ENCODE data around the gene MGMT.

- no peak for TF ChIP-seq CBFB (CRISPR knock-in tag; IDR thresholded peaks at IDR 0.05)
- no peak for TF ChIP-seq MAFK (IDR thresholded peaks at IDR 0.05; ENCODE audit: low read length)
- TF ChIP-seq EZH2 (IDR thresholded peaks at IDR 0.05; ENCODE audit: borderline replicate concordance, low read depth, low read length): no peak
- TF ChIP-seq RFX5 (IDR thresholded peaks at IDR 0.05; ENCODE audit: low read depth, low read length): no peak
- TF ChIP-seq, protein P1, sequence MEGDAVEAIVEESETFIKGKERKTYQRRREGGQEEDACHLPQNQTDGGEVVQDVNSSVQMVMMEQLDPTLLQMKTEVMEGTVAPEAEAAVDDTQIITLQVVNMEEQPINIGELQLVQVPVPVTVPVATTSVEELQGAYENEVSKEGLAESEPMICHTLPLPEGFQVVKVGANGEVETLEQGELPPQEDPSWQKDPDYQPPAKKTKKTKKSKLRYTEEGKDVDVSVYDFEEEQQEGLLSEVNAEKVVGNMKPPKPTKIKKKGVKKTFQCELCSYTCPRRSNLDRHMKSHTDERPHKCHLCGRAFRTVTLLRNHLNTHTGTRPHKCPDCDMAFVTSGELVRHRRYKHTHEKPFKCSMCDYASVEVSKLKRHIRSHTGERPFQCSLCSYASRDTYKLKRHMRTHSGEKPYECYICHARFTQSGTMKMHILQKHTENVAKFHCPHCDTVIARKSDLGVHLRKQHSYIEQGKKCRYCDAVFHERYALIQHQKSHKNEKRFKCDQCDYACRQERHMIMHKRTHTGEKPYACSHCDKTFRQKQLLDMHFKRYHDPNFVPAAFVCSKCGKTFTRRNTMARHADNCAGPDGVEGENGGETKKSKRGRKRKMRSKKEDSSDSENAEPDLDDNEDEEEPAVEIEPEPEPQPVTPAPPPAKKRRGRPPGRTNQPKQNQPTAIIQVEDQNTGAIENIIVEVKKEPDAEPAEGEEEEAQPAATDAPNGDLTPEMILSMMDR (IDR thresholded peaks at IDR 0.05 in 2 of 3, conservative IDR thresholded peaks at IDR 0.05 in 1 of 3; ENCODE audit: insufficient read depth in 2 of 3, low read depth in 1 of 3, low read length in 3 of 3): no peak
- no peak for TF ChIP-seq FOXK1 (CRISPR knock-in tag; IDR thresholded peaks at IDR 0.05; ENCODE audit: borderline replicate concordance)
- TF ChIP-seq EGR1 (conservative IDR thresholded peaks at IDR 0.05): no peak
These were observed 83.6 kb downstream of the MGMT start for GRCh38 chr10:129550658-129551057.

All from K562 (cell line).